HL-60 (cell line): ENCODE measurements around the gene CC2D1B.

Experiments used
- DNase-seq, 2 experiments: peaks; one replicate each; pipeline ENCODE4 v3.0.0-alpha.2; 2010 to 2020; ENCODE audit warnings: low read depth in 1 of 2, low spot score in 1 of 2
- H3K27ac ChIP-seq: fragments of 250-450 bp; sonication (Bioruptor Pico); replicated peaks from 2 replicates; pipeline ENCODE4 v1.5.1; 2020; ENCODE audit warnings: mild to moderate bottlenecking, moderate library complexity
- H3K27me3 ChIP-seq: fragments of 250-450 bp; sonication (Bioruptor Pico); 2 replicates; pipeline ENCODE4 v1.5.1; 2021; ENCODE audit warnings: mild to moderate bottlenecking, moderate library complexity; ENCODE audit not compliant: insufficient read depth, poor library complexity, severe bottlenecking
- H3K4me3 ChIP-seq: replicated peaks from 2 replicates; pipeline ENCODE4 v1.5.1; 2011; ENCODE audit warnings: mild to moderate bottlenecking, control low read depth, low read length; ENCODE audit not compliant: insufficient read depth
- GABPA ChIP-seq: IDR thresholded peaks from 2 replicates; pipeline ENCODE4 v1.6.1; 2012; ENCODE audit warnings: low read depth
- POLR2AphosphoS5 ChIP-seq: IDR thresholded peaks from 2 replicates; pipeline ENCODE4 v1.6.1; 2012; ENCODE audit warnings: low read depth
- SPI1 ChIP-seq: IDR thresholded peaks from 2 replicates; pipeline ENCODE4 v1.6.1; 2012; ENCODE audit warnings: low read depth, mild to moderate bottlenecking, borderline replicate concordance
- TF ChIP-seq, protein P1 (sequence below): IDR thresholded peaks from one replicate; pipeline ENCODE4 v1.5.1; 2011; ENCODE audit warnings: low read length, control low read depth, inconsistent platforms; ENCODE audit not compliant: insufficient read depth
- TF ChIP-seq, protein P2 (sequence below): IDR thresholded peaks from 2 replicates; pipeline ENCODE4 v1.6.1; 2012; ENCODE audit warnings: low read depth; ENCODE audit not compliant: insufficient replicate concordance

CC2D1B gene

DNA sequence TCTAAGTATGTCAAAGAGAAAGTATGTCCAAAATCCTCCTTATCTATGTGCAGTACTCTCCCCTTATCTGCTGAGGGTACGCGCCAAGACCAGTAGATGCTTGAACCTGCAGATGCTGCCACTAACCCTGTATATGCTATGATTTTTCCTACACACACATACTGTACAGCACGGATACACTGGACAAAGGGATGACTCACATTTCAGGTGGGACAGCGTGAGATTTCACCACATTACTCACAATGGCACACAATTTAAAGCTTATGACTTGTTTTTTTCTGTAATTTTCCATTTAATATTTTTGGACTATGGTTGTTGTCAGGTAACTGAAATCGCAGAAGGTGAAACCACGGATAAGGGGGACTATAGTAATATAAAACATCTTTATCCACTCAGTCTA is 34.1 kb upstream of the CC2D1B start:
- Histone ChIP-seq H3K4me3 (no peak overlapping the region), H3K27me3 (no peaks in the 10 kb centered on the region), H3K27ac (no peak overlapping the region)
- TF ChIP-seq, protein P1, sequence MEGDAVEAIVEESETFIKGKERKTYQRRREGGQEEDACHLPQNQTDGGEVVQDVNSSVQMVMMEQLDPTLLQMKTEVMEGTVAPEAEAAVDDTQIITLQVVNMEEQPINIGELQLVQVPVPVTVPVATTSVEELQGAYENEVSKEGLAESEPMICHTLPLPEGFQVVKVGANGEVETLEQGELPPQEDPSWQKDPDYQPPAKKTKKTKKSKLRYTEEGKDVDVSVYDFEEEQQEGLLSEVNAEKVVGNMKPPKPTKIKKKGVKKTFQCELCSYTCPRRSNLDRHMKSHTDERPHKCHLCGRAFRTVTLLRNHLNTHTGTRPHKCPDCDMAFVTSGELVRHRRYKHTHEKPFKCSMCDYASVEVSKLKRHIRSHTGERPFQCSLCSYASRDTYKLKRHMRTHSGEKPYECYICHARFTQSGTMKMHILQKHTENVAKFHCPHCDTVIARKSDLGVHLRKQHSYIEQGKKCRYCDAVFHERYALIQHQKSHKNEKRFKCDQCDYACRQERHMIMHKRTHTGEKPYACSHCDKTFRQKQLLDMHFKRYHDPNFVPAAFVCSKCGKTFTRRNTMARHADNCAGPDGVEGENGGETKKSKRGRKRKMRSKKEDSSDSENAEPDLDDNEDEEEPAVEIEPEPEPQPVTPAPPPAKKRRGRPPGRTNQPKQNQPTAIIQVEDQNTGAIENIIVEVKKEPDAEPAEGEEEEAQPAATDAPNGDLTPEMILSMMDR: no peak
- TF ChIP-seq GABPA (no peak), POLR2AphosphoS5 (no peak)
- DNase-seq: no peak

DNA sequence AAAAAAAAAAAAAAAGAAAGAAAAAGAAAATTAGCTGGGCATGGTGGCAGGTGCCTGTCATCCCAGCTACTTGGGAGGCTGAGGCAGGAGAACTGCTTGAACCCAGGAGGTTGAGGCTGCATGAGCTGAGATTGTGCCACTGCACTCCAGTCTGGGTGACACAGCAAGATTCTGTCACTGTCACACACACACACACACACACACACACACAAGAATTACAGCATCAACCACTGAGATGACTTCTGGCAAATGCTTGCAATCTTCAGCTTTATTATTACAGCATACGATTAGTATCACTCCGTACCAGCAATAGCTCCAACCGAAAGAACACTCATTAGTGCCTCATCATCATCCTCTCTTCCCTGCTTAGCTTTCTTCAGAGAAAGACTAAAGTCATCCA is 33.6 kb upstream of the CC2D1B start:
- TF ChIP-seq GABPA (no peak), POLR2AphosphoS5 (no peak), SPI1 (no peak)
- TF ChIP-seq, protein P2, sequence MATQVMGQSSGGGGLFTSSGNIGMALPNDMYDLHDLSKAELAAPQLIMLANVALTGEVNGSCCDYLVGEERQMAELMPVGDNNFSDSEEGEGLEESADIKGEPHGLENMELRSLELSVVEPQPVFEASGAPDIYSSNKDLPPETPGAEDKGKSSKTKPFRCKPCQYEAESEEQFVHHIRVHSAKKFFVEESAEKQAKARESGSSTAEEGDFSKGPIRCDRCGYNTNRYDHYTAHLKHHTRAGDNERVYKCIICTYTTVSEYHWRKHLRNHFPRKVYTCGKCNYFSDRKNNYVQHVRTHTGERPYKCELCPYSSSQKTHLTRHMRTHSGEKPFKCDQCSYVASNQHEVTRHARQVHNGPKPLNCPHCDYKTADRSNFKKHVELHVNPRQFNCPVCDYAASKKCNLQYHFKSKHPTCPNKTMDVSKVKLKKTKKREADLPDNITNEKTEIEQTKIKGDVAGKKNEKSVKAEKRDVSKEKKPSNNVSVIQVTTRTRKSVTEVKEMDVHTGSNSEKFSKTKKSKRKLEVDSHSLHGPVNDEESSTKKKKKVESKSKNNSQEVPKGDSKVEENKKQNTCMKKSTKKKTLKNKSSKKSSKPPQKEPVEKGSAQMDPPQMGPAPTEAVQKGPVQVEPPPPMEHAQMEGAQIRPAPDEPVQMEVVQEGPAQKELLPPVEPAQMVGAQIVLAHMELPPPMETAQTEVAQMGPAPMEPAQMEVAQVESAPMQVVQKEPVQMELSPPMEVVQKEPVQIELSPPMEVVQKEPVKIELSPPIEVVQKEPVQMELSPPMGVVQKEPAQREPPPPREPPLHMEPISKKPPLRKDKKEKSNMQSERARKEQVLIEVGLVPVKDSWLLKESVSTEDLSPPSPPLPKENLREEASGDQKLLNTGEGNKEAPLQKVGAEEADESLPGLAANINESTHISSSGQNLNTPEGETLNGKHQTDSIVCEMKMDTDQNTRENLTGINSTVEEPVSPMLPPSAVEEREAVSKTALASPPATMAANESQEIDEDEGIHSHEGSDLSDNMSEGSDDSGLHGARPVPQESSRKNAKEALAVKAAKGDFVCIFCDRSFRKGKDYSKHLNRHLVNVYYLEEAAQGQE: no peak
- TF ChIP-seq, protein P1: no peak

DNA sequence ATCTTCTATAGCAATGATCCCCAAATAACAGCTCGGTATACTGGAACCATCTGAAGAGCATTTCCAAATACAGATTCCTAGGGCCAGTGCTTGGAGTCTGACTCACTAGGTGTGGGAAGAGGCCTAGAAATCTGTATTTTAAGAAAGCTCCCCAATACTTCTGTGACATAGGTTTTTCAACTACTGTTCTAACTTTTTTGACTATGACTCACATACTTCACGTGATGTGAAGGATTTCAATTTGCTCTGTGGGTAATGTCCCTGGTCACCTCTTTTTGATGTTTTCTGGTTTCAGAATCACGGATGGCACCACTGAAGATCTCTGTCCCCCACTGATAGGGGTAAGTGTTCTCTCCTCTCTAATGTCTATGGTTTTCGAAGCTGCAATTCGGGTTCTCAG is 27.2 kb upstream of the CC2D1B start:
- no peaks in the 10 kb centered on the region for H3K27me3 ChIP-seq
- no peak for DNase-seq
- no peak overlapping the region for H3K4me3 ChIP-seq
- no peak overlapping the region for H3K27ac ChIP-seq
- TF ChIP-seq SPI1 (no peak), POLR2AphosphoS5 (no peak), GABPA (no peak)
- TF ChIP-seq, protein P2: no peak
- TF ChIP-seq, protein P1: no peak

More for the DNA sequence above, 33.6 kb upstream of the CC2D1B start:
- Histone ChIP-seq H3K4me3 (no peak overlapping the region), H3K27ac (no peak overlapping the region), H3K27me3 (no peaks in the 10 kb centered on the region)
- no peak for DNase-seq

DNA sequence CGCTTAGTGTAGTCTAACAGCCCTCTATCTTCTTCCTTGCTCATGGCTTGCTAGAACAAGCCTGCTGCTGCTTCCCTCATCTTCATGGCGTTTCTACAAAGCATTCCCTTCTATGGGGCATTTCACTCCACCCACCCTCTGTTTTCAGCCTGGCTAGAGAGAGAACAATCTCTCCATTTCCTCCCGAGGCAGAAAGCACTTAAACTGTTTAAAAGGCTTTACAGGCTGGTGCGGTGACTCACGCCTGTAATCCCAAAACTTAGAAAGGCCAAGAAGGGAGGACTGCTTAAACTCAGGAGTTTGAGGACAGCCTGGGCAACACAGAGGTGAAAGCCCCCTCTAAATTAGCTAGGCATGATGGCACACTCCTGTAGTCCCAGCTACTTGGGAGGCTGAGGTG is 20.5 kb upstream of the CC2D1B start:
- TF ChIP-seq, protein P1: no peak
- TF ChIP-seq POLR2AphosphoS5 (no peak), GABPA (no peak), SPI1 (no peak)
- TF ChIP-seq, protein P2: no peak
- H3K4me3 ChIP-seq: no peak overlapping the region
- H3K27ac ChIP-seq: no peak overlapping the region
- DNase-seq: no peak
- H3K27me3 ChIP-seq: no peaks in the 10 kb centered on the region
